H1 (cell line): ENCODE results near the gene RNF144A. TPM values are rescaled to one million over a fixed set of nuclear protein-coding genes. Genes with fewer than 3 reads are reported as not detected.

Source experiments
- SAP30 ChIP-seq: fragments of 300-600 bp; sonication (generic); IDR thresholded peaks from 2 replicates; pipeline ENCODE4 v1.7.1; 2012; ENCODE audit warnings: low read length, moderate library complexity, mild to moderate bottlenecking, inconsistent platforms; ENCODE audit not compliant: insufficient read depth, insufficient replicate concordance
- TAF7 ChIP-seq: optimal IDR thresholded peaks from 2 replicates; pipeline ENCODE3; 2011; ENCODE audit warnings: low read depth, mild to moderate bottlenecking, inconsistent platforms, low read length, moderate library complexity, borderline replicate concordance
- polyA plus RNA-seq, 7 experiments: library from polyadenylated mRNA; depleted of rRNA in 3 of 7; stranded (reverse) in 5 of 7; unstranded in 2 of 7; fragments of >200 nt in 5 of 7; fragments of 200-250 nt in 2 of 7; gene quantifications; 1 replicate in 5 of 7; 2 replicates in 1 of 7; 4 replicates in 1 of 7; pipeline versions ENCODE4 v1.2.1 to v1.2.3, GENCODE V29; 2011 to 2013; ENCODE audit warnings: missing spikeins in 2 of 7, mixed read lengths in 2 of 7
- total RNA-seq: library from RNA; stranded (reverse); fragmentation: NEBNext Ultra II Directional; extraction: Animal tissue kit (Norgen Biotek cat#: 25700); gene quantifications from 2 replicates; pipeline ENCODE4 v1.2.1, GENCODE V29; 2021

Gene RNF144A
- total and polyA plus RNA-seq, 2 of the 8 experiments (the other 6 are each of a cell fraction or from before 2014, with no cell fraction given) = 14.0 to 15.0 TPM

- no peak for TF ChIP-seq TAF7
- TF ChIP-seq SAP30 = no peak
- TF ChIP-seq, all 59 proteins: peak for 0
Observed at GRCh38 chr2:6957031-6957714, 40.0 kb downstream of the RNF144A start (continued).
